ENCODE results near the gene MAPKAP1. TPM values are rescaled to one million over a fixed set of nuclear protein-coding genes. Genes with fewer than 3 reads are reported as not detected.

Gene MAPKAP1
- total and polyA plus RNA-seq, 2 donors: 61.4 to 97.6 TPM

DNA sequence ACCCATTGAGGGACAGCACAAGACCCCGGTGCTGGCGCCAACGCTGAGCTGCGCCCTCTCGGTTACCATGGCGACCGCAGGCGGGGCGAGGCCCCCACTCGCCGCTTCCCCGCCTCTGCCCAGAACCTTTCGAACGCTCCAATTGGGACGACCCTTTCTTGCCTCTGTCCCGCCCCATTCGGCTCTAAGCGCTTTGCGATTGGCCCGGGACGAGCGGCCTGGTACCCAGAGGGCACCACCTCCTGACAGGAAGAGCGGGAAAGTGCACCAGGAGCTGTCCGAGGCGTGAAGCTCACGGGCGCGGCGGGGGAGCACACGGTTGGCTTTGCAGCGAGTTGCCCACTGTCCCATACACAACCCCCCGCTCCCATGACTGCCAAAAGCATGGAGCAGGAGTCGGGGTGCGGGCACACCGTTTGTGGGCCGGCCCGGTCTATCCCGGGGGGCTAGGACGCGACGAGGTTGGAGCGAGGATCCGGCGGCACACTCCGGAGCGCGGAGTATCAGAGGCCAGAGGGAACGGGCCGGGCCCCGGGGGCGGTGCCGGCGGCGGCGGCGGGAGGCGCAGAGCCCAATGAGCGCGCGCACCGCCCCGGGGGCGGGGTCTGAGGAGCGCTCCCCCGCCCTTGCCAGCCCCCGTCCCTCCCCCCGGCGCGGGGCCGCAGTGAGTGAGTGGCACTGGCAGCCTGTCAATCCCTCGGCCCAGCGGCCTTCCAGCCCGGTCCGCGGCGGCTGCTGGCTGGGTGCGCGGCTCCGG is 39.2 kb upstream of the MAPKAP1 start:
- Histone ChIP-seq H3K36me3 (ENCODE audit: insufficient read depth) (no peaks in the 10 kb centered on the region), H3K4me3 (ENCODE audit: low read depth, low read length) (peak overlapping the region; percentile 87), H3K27ac (ENCODE audit: low read depth) (peak overlapping the region; percentile 84), H3K4me1 (ENCODE audit: insufficient read depth) (no peaks in the 10 kb centered on the region)
- WGBS: under 1% methylated on average over 79 of the region's 79 CpGs
- DNase-seq (ENCODE audit: extremely low spot score): peak; percentile 69

DNA sequence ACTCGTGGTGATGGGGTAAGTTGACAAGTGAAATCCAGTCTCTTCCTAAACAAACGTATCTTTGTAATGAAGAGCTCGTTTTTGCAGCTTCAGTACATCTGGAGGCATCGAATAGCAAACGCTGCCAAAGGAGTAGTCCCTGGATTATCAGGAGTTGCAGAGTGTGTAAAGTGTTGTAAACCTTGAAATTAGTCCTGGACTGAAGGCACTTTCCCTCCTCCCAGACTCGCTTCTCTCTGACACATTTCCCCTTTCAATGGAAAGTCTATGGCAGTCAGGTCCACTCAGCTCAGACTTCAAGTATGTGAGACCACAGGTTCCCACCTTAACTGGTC is 38.6 kb upstream of the MAPKAP1 start:
- WGBS: 16% methylated on average over 6 of the region's 6 CpGs
- Histone ChIP-seq H3K4me3 (ENCODE audit: low read depth, low read length) (peak overlapping the region; percentile 87), H3K4me1 (ENCODE audit: insufficient read depth) (no peaks in the 10 kb centered on the region), H3K36me3 (ENCODE audit: insufficient read depth) (no peaks in the 10 kb centered on the region), H3K27ac (ENCODE audit: low read depth) (no peak overlapping the region)
- DNase-seq (ENCODE audit: extremely low spot score): no peak

DNA sequence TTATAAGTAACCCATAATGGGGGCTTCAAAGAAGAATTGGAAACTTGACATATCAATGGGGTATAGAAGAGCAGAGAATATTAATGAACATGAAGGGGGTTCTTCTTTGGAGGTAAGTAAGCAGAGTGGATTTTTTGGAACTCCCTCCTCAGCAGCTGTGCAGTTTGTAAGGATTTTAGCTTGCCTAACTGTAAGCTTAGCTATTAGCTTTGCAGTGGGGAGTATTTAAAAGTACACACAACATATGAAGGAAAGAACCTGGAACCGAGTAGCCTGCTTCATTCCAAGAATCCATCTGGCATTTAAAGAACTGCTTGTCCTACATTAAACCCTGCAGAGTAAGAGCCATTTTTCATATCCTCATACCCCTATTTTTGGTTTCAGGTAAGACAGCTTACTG is 38.0 kb upstream of the MAPKAP1 start:
- WGBS: 17% methylated on average over 1 of the region's 1 CpG
- Histone ChIP-seq H3K36me3 (ENCODE audit: insufficient read depth) (no peaks in the 10 kb centered on the region), H3K27ac (ENCODE audit: low read depth) (no peak overlapping the region), H3K4me1 (ENCODE audit: insufficient read depth) (no peaks in the 10 kb centered on the region), H3K4me3 (ENCODE audit: low read depth, low read length) (no peak overlapping the region)
- DNase-seq (ENCODE audit: extremely low spot score): no peak

DNA sequence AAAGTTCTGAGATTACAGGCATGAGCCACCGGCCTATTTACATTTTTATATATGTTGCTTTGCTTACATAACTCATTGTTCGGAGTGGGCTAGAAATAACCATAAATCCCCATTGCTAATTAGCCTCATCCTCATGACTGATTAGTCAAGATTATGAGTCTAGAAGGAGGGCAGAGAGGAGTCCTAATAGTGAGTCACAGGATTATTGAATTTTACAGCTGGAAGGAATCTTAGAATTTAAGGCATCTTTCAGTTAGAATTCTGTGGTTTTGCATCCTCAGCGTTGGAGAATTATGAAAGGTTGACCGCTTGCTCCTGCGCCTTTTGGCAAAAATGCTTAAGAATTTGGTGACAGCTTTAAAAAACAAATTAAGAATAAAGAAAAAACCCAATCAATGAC is 37.6 kb upstream of the MAPKAP1 start:
- Histone ChIP-seq H3K4me1 (ENCODE audit: insufficient read depth) (no peaks in the 10 kb centered on the region), H3K27ac (ENCODE audit: low read depth) (no peak overlapping the region), H3K36me3 (ENCODE audit: insufficient read depth) (no peaks in the 10 kb centered on the region), H3K4me3 (ENCODE audit: low read depth, low read length) (no peak overlapping the region)
- WGBS: 80% methylated on average over 5 of the region's 5 CpGs
- DNase-seq (ENCODE audit: extremely low spot score): no peak

DNA sequence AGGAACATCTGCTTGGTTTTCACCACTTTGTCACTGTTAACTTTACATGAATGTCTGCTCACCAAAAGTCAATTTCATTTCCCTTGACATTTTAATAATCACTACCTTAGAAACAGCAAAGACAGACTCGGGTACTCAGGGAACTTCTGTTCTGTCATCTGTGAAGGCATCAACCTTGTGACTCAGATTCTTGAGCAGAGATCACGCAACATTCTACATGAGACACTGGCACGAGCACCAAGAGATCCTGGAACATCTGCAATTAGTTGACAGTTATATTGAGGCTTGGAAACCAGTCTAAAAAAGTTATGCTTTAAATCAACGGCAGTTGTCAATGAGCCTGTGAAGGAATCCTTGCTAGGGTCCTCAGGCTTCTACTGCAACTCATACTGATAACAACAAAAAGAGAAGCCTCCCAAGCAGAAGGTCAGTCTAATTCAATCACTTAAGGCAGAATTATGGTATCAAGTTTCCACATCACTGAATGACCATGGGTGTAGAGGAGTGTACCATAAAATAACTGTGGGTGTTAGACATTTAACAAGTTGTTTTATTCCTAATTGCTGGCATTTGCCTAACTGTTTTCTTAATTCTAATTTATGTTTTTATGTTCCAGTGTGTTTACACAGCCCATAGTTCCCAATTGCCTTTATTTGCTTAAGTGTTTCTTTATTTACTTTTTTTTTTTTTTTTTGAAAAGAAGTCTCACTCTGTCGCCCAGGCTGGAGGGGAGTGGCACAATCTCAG is 36.8 kb upstream of the MAPKAP1 start:
- H3K36me3 ChIP-seq (ENCODE audit: insufficient read depth): no peaks in the 10 kb centered on the region
- no peak for DNase-seq (ENCODE audit: extremely low spot score)
- no peaks in the 10 kb centered on the region for H3K4me1 ChIP-seq (ENCODE audit: insufficient read depth)
- no peak overlapping the region for H3K4me3 ChIP-seq (ENCODE audit: low read depth, low read length)
- 65% methylated on average over 5 of the region's 5 CpGs for WGBS
- H3K27ac ChIP-seq (ENCODE audit: low read depth): no peak overlapping the region

DNA sequence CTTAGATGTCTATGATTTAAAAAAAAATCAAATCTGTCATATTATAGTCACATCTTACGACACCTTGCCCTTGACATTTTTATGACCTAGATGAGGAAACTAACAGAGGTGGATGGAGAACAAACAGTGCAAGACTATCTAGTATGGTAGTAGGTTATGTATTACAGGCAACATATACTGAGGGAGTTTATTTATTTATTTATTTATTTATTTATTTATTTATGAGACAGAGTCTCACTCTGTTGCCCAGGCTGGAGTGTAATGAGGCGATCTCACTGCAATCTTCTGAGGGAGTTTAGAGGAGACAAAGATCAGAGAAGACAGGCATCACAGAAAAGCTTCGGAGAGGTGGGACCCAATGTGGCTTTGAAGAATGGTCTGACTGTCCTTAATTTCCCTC is 35.6 kb upstream of the MAPKAP1 start:
- Histone ChIP-seq H3K4me3 (ENCODE audit: low read depth, low read length) (no peak overlapping the region), H3K27ac (ENCODE audit: low read depth) (no peak overlapping the region), H3K36me3 (ENCODE audit: insufficient read depth) (no peaks in the 10 kb centered on the region), H3K4me1 (ENCODE audit: insufficient read depth) (no peaks in the 10 kb centered on the region)
- DNase-seq (ENCODE audit: extremely low spot score): no peak
- 90% methylated on average over 3 of the region's 3 CpGs for WGBS

DNA sequence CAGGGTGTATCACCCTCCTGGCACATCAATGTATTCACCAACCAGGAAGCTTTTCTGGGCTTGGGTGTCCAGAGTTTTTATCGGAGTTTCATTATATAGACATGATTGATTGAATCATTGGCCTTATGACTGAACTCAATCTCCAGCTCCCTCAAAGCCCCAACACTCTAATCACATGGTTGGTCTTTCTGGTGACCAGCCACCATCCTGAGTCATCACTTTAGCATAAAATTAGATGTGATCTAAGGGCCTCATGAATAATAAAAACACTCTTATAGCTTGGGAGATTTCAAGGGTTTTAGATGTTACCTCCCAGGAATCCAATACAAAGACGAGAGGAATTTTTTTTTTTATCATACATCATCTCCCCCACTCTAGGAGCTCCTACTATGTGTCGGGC is 32.4 kb upstream of the MAPKAP1 start:
- no peak for DNase-seq (ENCODE audit: extremely low spot score)
- Histone ChIP-seq H3K27ac (ENCODE audit: low read depth) (no peak overlapping the region), H3K4me1 (ENCODE audit: insufficient read depth) (no peaks in the 10 kb centered on the region), H3K4me3 (ENCODE audit: low read depth, low read length) (no peak overlapping the region), H3K36me3 (ENCODE audit: insufficient read depth) (no peaks in the 10 kb centered on the region)
- 91% methylated on average over 3 of the region's 3 CpGs for WGBS

DNA sequence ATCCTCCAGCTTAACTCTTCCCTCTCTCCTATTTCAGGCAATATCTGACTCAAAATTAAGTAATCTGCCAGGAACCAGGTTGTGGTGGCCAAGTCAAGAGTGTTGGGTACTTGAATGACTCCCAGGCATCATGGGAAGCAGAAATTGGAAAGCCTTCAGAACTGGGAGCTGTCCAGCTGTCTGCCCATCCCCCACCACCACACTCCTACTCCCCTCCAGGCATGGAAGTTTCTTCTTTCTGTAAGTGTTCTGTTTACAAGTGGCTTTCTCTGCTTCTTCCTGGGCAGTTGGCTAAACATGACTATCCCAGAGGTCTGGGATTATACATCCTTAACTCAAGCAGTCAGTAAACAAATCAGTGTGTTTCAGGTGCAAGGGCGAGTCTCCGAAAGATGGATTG is 25.6 kb upstream of the MAPKAP1 start:
- no peaks in the 10 kb centered on the region for H3K36me3 ChIP-seq (ENCODE audit: insufficient read depth)
- H3K4me1 ChIP-seq (ENCODE audit: insufficient read depth): no peaks in the 10 kb centered on the region
- H3K27ac ChIP-seq (ENCODE audit: low read depth): no peak overlapping the region
- 96% methylated on average over 2 of the region's 2 CpGs for WGBS
- no peak overlapping the region for H3K4me3 ChIP-seq (ENCODE audit: low read depth, low read length)
- no peak for DNase-seq (ENCODE audit: extremely low spot score)

DNA sequence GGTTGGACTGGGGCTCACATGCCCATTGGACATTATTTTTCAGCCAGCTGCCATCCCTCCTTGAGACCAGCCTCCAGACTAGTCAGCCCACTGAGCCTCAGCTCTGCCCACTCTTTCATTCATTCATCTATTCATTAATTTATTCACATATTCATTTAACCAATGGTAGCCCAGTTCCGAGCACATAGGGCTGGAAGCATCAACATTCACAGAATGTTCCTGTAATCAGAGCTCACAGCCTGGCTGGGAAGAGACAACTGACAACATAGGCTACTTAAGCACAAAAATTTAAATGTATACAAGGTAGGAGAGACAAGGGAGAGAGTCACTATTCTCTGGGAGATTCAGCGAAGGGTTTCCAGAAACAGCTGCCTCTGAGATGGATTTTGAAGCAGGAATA is 23.2 kb upstream of the MAPKAP1 start:
- DNase-seq (ENCODE audit: extremely low spot score): no peak

DNA sequence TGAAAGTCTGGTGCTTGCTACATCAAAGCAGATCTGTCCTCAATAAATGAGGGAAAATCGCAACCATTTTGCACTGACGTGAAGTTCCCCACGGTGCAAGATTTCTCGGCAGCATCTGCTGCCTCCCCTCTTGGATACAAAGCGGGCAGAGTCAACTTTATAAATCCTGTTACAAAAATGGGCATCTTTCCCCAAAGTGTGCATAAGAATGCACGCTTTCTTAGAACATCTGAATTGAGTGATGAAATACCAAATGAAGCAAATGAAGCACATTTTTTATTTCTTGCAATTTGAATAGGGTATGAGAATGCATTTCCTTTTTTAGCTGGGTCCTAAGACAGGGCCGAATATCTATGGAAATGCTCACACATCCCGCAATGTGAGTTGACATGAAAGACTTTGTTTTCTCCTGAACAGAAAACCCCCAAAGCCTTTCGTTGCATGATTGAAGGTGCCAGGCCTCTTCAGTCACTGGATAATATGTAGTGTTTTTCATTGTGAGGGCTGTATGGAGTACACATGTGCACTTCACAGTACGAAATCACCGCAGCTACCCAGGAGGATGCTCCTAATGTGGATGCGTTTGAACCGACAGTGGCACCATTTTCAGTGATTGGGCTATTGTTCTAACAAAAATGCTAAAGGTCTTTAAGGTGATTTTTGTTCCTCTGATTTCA is 19.6 kb upstream of the MAPKAP1 start:
- WGBS: 85% methylated on average over 13 of the region's 13 CpGs
- H3K4me3 ChIP-seq (ENCODE audit: low read depth, low read length): no peak overlapping the region
- no peak overlapping the region for H3K27ac ChIP-seq (ENCODE audit: low read depth)
- no peak for DNase-seq (ENCODE audit: extremely low spot score)
- H3K36me3 ChIP-seq (ENCODE audit: insufficient read depth): no peaks in the 10 kb centered on the region
- H3K4me1 ChIP-seq (ENCODE audit: insufficient read depth): no peaks in the 10 kb centered on the region

More for the DNA sequence above, 23.2 kb upstream of the MAPKAP1 start:
- Histone ChIP-seq H3K36me3 (ENCODE audit: insufficient read depth) (no peaks in the 10 kb centered on the region), H3K4me3 (ENCODE audit: low read depth, low read length) (no peak overlapping the region), H3K27ac (ENCODE audit: low read depth) (no peak overlapping the region), H3K4me1 (ENCODE audit: insufficient read depth) (no peaks in the 10 kb centered on the region)
- WGBS: 83% methylated on average over 2 of the region's 2 CpGs

DNA sequence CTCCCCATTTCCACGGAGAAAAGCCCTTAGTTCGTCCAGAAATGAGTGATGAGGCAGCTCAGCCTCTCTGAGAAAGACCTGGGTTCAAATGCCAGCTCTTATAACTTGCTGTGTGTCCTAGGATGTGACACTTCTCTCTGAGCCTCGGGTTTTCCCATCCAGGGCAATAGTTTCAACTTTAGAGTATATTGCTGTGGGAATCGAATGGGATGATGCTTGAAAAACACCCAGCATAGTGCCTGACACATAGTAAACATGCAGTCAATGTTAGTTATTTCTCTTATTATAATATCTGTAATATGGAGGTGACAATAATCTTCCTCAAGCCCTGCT is 430 bp upstream of the MAPKAP1 start:
- 33% methylated on average over 4 of the region's 4 CpGs for WGBS
- Histone ChIP-seq H3K4me3 (ENCODE audit: low read depth, low read length) (peak overlapping the region; percentile 77), H3K27ac (ENCODE audit: low read depth) (no peak overlapping the region), H3K4me1 (ENCODE audit: insufficient read depth) (peaks cover 3% of the 10 kb centered on the region), H3K36me3 (ENCODE audit: insufficient read depth) (no peaks in the 10 kb centered on the region)
- no peak for DNase-seq (ENCODE audit: extremely low spot score)

DNA sequence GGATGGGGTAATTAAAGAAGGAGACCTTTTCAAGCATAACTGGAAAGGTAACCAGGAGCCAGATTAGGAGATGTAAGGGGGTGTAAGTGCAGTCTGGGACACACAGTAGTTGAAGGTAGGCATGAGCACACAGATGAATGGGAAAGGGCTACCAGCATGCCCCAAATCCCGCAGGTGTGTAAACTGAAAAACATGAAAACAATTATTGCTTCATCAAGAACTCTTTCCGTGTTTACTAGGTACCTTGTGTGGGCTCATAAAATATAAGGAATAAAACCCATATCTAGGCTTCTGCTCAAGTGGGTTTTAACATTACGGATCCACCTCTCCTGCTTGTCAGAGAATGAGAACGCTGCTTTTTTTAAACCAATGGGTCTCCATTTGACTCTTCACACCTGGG is 1.1 kb downstream of the MAPKAP1 start:
- Histone ChIP-seq H3K36me3 (ENCODE audit: insufficient read depth) (no peaks in the 10 kb centered on the region), H3K4me3 (ENCODE audit: low read depth, low read length) (peak overlapping the region; percentile 77), H3K27ac (ENCODE audit: low read depth) (no peak overlapping the region), H3K4me1 (ENCODE audit: insufficient read depth) (peaks cover 3% of the 10 kb centered on the region)
- 80% methylated on average over 4 of the region's 4 CpGs for WGBS
- no peak for DNase-seq (ENCODE audit: extremely low spot score)

DNA sequence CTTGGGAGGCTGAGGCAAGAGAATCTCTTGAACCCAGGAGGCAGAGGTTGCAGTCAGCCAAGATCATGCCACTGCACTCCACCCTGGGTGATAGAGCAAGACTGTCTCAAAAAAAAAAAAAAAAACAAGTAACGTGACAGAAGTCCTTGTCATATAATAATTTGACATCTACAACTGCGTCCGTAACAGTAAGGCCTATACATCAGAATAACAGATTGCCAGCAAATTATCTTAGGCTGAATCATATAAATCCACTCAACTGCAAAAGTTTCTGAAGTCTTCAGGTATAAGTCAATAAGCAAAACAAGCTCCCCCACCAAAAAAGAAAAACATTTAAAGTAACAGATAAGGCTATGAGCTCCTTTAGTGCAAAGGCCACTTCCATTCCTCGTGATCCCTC is 3.3 kb downstream of the MAPKAP1 start:
- WGBS: 88% methylated on average over 4 of the region's 4 CpGs

DNA sequence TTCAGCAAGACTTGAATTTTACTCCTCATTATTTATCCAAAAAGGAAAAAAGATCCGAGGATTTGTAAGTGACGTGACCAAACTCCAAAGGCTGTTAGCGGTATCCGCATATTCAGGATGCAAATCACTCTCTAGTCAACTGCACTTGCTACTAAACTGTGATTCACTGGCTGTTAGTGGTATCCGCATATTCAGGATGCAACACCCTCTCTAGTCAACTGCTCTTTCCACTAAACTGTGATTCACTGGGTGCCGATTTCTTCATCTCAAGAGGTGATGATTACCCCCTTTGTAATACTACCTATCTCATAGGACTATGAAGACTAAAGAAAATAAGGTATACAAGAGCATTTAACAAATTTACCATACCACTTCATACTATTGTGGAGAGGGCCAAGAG is 5.7 kb downstream of the MAPKAP1 start:
- DNase-seq (ENCODE audit: extremely low spot score): no peak
- Histone ChIP-seq H3K36me3 (ENCODE audit: insufficient read depth) (no peaks in the 10 kb centered on the region), H3K4me3 (ENCODE audit: low read depth, low read length) (no peak overlapping the region), H3K4me1 (ENCODE audit: insufficient read depth) (peaks cover 3% of the 10 kb centered on the region), H3K27ac (ENCODE audit: low read depth) (no peak overlapping the region)
- WGBS: 89% methylated on average over 6 of the region's 6 CpGs

More for the DNA sequence above, 3.3 kb downstream of the MAPKAP1 start:
- Histone ChIP-seq H3K27ac (ENCODE audit: low read depth) (no peak overlapping the region), H3K4me3 (ENCODE audit: low read depth, low read length) (no peak overlapping the region), H3K4me1 (ENCODE audit: insufficient read depth) (peaks cover 3% of the 10 kb centered on the region), H3K36me3 (ENCODE audit: insufficient read depth) (no peaks in the 10 kb centered on the region)
- DNase-seq (ENCODE audit: extremely low spot score): no peak
